Measurements from ENCODE around the gene ANKS4B. TPM values are rescaled to one million over a fixed set of nuclear protein-coding genes. Genes with fewer than 3 reads are reported as not detected.

ANKS4B gene
- total RNA-seq, 1 experiment from 2014 or later, result 3.2 TPM

Other genes starting within 250 kb of the ANKS4B start
- 0.21 and 0.64 TPM in 2 replicates for gene DNAH3, start 82.9 kb upstream of the ANKS4B start, total RNA-seq (2022)
- 46.7 and 50.1 TPM in 2 replicates for gene LDAF1, start 75.0 kb upstream of the ANKS4B start, total RNA-seq (2022)
- gene ZP2, start 22.1 kb upstream of the ANKS4B start, total RNA-seq (2022), result not detected in 2 replicates
- 4.1 and 7.2 TPM in 2 replicates for gene CRYM, start 44.6 kb downstream of the ANKS4B start, total RNA-seq (2022)